Right lobe of liver (tissue), 4 donors: ENCODE data around the gene ZSCAN10.
"Not testable (repeated sequence)": the region's sequence is repeated elsewhere in the genome, so short reads cannot be mapped to it uniquely, and the experiment has no call there.

Experiments
- CTCF ChIP-seq, 4 donors: fragments of 200-600 bp in 3 of 4; fragments of 450-650 bp in 1 of 4; IDR thresholded peaks; one replicate each; pipeline versions ENCODE4 v1.5.1 to v1.8.0; 2016 to 2022; ENCODE audit warnings: antibody characterized with exemption in 4 of 4, mild to moderate bottlenecking in 2 of 4
- POLR2A ChIP-seq: fragments of 450-650 bp; IDR thresholded peaks from one replicate; pipeline ENCODE4 v1.6.1; 2017; ENCODE audit warnings: antibody characterized with exemption, mild to moderate bottlenecking
- donor health status: DM: no; HTN: no; CAD: no.
- donor health status: DM: no; HTN: no; CAD: no.
- donor health status: DM: no; HTN: yes; CAD: no.

GRCh38 chr16:3052571-3053329 lies 46.3 kb downstream of the ZSCAN10 start:
- TF ChIP-seq CTCF (IDR thresholded peaks at IDR 0.05); POLR2A: not testable (repeated sequence)
